Caco-2 (cell line): ENCODE data around the gene MORF4L2. TPM values are rescaled to one million over a fixed set of nuclear protein-coding genes. Genes with fewer than 3 reads are reported as not detected.

Experiments used
- BruUV-seq: library from RNA; stranded (reverse); fragments of 400-500 nt; replicated peaks from 2 replicates; lab custom pipeline; 2021; lab: Mats Ljungman, UMichigan
- CTCF ChIA-PET: fragments of 300-600 bp; sonication (Branson Sonifier 250); formaldehyde crosslinking; loops from one replicate; lab custom pipeline; 2022; ENCODE audit warnings: antibody characterized with exemption; lab: Charles Lee
- POLR2A ChIA-PET: fragments of 300-600 bp; sonication (Branson Sonifier 250); formaldehyde crosslinking; loops from one replicate; lab custom pipeline; 2022; ENCODE audit warnings: antibody characterized with exemption; lab: Charles Lee
- DNase-seq, 2 experiments: peaks; one replicate each; pipeline versions ENCODE4 v3.0.0 to v3.0.0-alpha.2; 2020 to 2022
- H3K27me3 ChIP-seq: replicated peaks from 2 replicates; pipeline ENCODE4 v1.6.0; 2011; ENCODE audit warnings: low read length; ENCODE audit not compliant: control insufficient read depth, insufficient read depth
- H3K36me3 ChIP-seq: 2 replicates; pipeline ENCODE4 v1.5.1; 2011; ENCODE audit warnings: low read length; ENCODE audit not compliant: control insufficient read depth, insufficient read depth
- H3K4me1 ChIP-seq: fragments of 250-450 bp; sonication (Bioruptor Pico); 2 replicates; pipeline ENCODE4 v1.5.1; 2020; ENCODE audit warnings: mild to moderate bottlenecking
- H3K4me3 ChIP-seq: 2 replicates; pipeline ENCODE4 v1.5.1; 2011; ENCODE audit warnings: low read depth, mild to moderate bottlenecking, control low read depth, low read length
- H3K9me3 ChIP-seq: fragments of 250-450 bp; sonication (Bioruptor Pico); 2 replicates; pipeline ENCODE4 v1.5.1; 2020; ENCODE audit warnings: mild to moderate bottlenecking, moderate library complexity
- H3K27ac Mint-ChIP-seq: one replicate; pipeline ENCODE4 v1.8.0; 2022; ENCODE audit warnings: mixed read lengths; ENCODE audit not compliant: unreplicated experiment
- H3K27me3 Mint-ChIP-seq: one replicate; pipeline ENCODE4 v1.8.0; 2022; ENCODE audit warnings: mixed read lengths; ENCODE audit not compliant: insufficient read depth, unreplicated experiment
- H3K36me3 Mint-ChIP-seq: one replicate; pipeline ENCODE4 v1.8.0; 2022; ENCODE audit warnings: mild to moderate bottlenecking, mixed read lengths; ENCODE audit not compliant: insufficient read depth, unreplicated experiment
- H3K4me1 Mint-ChIP-seq: one replicate; pipeline ENCODE4 v1.8.0; 2022; ENCODE audit warnings: low read depth, mixed read lengths; ENCODE audit not compliant: unreplicated experiment
- H3K4me3 Mint-ChIP-seq: one replicate; pipeline ENCODE4 v1.8.0; 2022; ENCODE audit warnings: mild to moderate bottlenecking, moderate library complexity, mixed read lengths; ENCODE audit not compliant: unreplicated experiment
- H3K9me3 Mint-ChIP-seq: one replicate; pipeline ENCODE4 v1.8.0; 2022; ENCODE audit warnings: mixed read lengths; ENCODE audit not compliant: unreplicated experiment
- CTCF ChIP-seq, 2 experiments: fragments of 200-600 bp in 1 of 2; IDR thresholded peaks; 1 replicate in 1 of 2; 2 replicates in 1 of 2; pipeline versions ENCODE4 v1.5.1 to v1.8.0; 2011 to 2022; ENCODE audit warnings: antibody characterized with exemption in 1 of 2, control low read depth in 1 of 2, inconsistent platforms in 1 of 2, low read depth in 1 of 2, low read length in 1 of 2, mild to moderate bottlenecking in 1 of 2, moderate library complexity in 1 of 2; ENCODE audit not compliant: insufficient read depth in 1 of 2, severe bottlenecking in 1 of 2, unreplicated experiment in 1 of 2
- intact Hi-C: fragments of 100-400 bp; cut with micrococcal nuclease; formaldehyde crosslinking; loops from one replicate; pipeline ENCODE4 v1.10.0; 2022; ENCODE audit not compliant: unreplicated experiment
- total RNA-seq: library from RNA; stranded (reverse); gene quantifications from 2 replicates; pipeline ENCODE4 v1.2.3, GENCODE V29; 2022

The MORF4L2 gene
- total RNA-seq, 1 experiment from 2014 or later, result 314 TPM

DNA sequence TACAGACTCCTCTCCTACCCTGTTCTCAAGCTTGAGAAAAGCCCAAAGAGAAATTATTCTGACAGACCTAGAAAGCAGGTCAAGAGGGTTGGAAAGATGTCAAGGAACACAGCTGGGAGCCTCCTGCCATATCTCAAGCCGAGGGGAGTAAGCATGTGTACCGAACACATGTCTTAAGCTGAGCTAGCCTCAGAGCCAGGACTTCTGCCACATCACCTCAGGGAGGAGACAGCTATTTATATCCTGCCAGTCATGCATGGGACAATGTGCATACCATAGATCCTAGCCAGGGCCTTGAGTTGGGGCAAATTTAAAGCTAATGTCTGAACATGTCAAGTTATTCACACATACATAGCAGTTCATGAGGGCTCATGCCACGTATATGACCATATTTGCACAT lies 36.0 kb upstream of the MORF4L2 start:
- CTCF ChIA-PET, result no interaction called here
- intact Hi-C loops, result no loop called here
- no TSS peak for BruUV-seq

DNA sequence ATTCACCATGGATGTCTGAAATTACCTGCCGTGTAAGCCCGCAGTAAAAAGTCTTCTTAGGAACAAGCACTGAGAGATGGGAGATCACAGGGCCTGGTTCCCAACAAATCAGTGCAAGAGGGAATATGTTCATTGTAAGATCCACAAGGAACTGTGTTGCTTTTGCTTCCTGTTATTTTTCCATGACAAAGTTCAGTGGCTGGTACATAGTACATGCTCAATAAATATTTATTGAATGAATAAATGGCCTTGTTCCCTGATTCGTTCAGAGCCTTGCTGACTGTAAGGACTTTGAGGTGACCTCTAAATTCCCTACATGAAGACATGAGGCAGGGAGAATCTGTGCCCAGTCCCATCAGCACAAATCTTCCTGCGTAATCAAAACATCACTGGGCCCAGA lies 31.6 kb upstream of the MORF4L2 start:
- Mint-ChIP-seq H3K4me3 (no peak overlapping the region), H3K27ac (no peak overlapping the region), H3K36me3 (no peaks in the 10 kb centered on the region), H3K27me3 (no peaks in the 10 kb centered on the region), H3K9me3 (no peaks in the 10 kb centered on the region), H3K4me1 (peaks cover 6% of the 10 kb centered on the region)
- ChIA-PET CTCF (no interaction called here), POLR2A (no interaction called here)
- Histone ChIP-seq H3K9me3 (no peaks in the 10 kb centered on the region), H3K4me3 (no peak overlapping the region), H3K4me1 (no peaks in the 10 kb centered on the region), H3K36me3 (no peaks in the 10 kb centered on the region), H3K27me3 (no peaks in the 10 kb centered on the region)
- DNase-seq, result no peak
- intact Hi-C loops, result no loop called here
- TF ChIP-seq CTCF (IDR thresholded peaks at IDR 0.05; ENCODE audit: insufficient read depth in 1 of 2, low read depth in 1 of 2, low read length in 1 of 2, severe bottlenecking in 1 of 2, unreplicated experiment in 1 of 2), result no peak
- BruUV-seq, result no TSS peak

More for the DNA sequence above, 36.0 kb upstream of the MORF4L2 start:
- Mint-ChIP-seq H3K36me3 (no peaks in the 10 kb centered on the region), H3K27ac (no peak overlapping the region), H3K9me3 (no peaks in the 10 kb centered on the region), H3K4me3 (no peak overlapping the region), H3K4me1 (no peaks in the 10 kb centered on the region), H3K27me3 (no peaks in the 10 kb centered on the region)
- no peak for DNase-seq
- Histone ChIP-seq H3K4me1 (no peaks in the 10 kb centered on the region), H3K4me3 (no peak overlapping the region), H3K36me3 (no peaks in the 10 kb centered on the region), H3K9me3 (no peaks in the 10 kb centered on the region), H3K27me3 (no peaks in the 10 kb centered on the region)
- POLR2A ChIA-PET, result no interaction called here
- no peak for TF ChIP-seq CTCF (IDR thresholded peaks at IDR 0.05; ENCODE audit: insufficient read depth in 1 of 2, low read depth in 1 of 2, low read length in 1 of 2, severe bottlenecking in 1 of 2, unreplicated experiment in 1 of 2)

DNA sequence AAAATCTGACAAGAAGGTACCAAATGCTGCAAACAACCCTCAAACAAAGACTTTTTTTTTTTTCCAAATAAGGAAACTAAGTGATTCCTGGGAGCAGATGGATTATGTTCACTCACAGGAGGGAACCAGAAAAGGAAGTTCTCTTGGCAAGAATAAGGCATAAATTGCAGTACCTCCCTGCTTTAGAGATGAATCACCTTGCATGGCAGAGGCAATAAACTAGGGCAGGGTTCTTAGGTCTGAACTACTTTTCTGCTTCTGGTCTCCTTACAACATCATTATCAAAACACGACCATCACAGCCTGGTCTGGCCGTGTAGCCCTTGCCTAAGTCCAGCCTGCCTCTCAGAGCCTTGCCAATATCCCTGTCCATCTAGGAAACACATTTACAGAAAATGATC lies 30.5 kb upstream of the MORF4L2 start:
- H3K4me3 ChIP-seq, result no peak overlapping the region
- no peaks in the 10 kb centered on the region for H3K4me1 ChIP-seq
- Mint-ChIP-seq H3K27ac (no peak overlapping the region), H3K36me3 (no peaks in the 10 kb centered on the region), H3K27me3 (no peaks in the 10 kb centered on the region), H3K4me3 (no peak overlapping the region), H3K4me1 (peaks cover 6% of the 10 kb centered on the region), H3K9me3 (no peaks in the 10 kb centered on the region)
- H3K9me3 ChIP-seq, result no peaks in the 10 kb centered on the region
- H3K27me3 ChIP-seq, result no peaks in the 10 kb centered on the region
- ChIA-PET CTCF (no interaction called here), POLR2A (no interaction called here)
- no TSS peak for BruUV-seq
- intact Hi-C loops, result no loop called here
- no peaks in the 10 kb centered on the region for H3K36me3 ChIP-seq
- DNase-seq, result no peak
- TF ChIP-seq CTCF (IDR thresholded peaks at IDR 0.05; ENCODE audit: insufficient read depth in 1 of 2, low read depth in 1 of 2, low read length in 1 of 2, severe bottlenecking in 1 of 2, unreplicated experiment in 1 of 2), result no peak
